RWPE2 (cell line): ENCODE measurements around the gene MAGEF1.

Source experiments
- ATAC-seq: fragments of 200-7000 bp; cut with Tn5 transposase; 3 replicates; pipeline ENCODE4 v1.9.1; 2021; ENCODE audit warnings: low read depth
- DNase-seq: peaks from one replicate; pipeline ENCODE4 v3.0.0-alpha.2; 2020; ENCODE audit warnings: low spot score
- H3K27ac ChIP-seq: fragments of 450-650 bp; 2 replicates; pipeline ENCODE4 v1.5.1; 2017; ENCODE audit warnings: mild to moderate bottlenecking; ENCODE audit not compliant: poor library complexity, severe bottlenecking
- H3K27me3 ChIP-seq: fragments of 250-450 bp; sonication (Bioruptor Pico); 2 replicates; pipeline ENCODE4 v1.5.1; 2021; ENCODE audit warnings: mild to moderate bottlenecking, moderate library complexity; ENCODE audit not compliant: insufficient read depth, poor library complexity, severe bottlenecking
- H3K36me3 ChIP-seq: fragments of 250-450 bp; sonication (Bioruptor Pico); 2 replicates; pipeline ENCODE4 v1.5.1; 2020; ENCODE audit warnings: low read depth, mild to moderate bottlenecking, moderate library complexity
- H3K4me1 ChIP-seq: fragments of 250-450 bp; sonication (Bioruptor Pico); 2 replicates; pipeline ENCODE4 v1.5.1; 2021; ENCODE audit warnings: mild to moderate bottlenecking, moderate library complexity; ENCODE audit not compliant: insufficient read depth, poor library complexity, severe bottlenecking
- H3K4me3 ChIP-seq: fragments of 250-450 bp; sonication (Bioruptor Pico); 2 replicates; pipeline ENCODE4 v1.5.1; 2021; ENCODE audit warnings: mild to moderate bottlenecking, moderate library complexity; ENCODE audit not compliant: severe bottlenecking
- H3K9me3 ChIP-seq: fragments of 250-450 bp; sonication (Bioruptor Pico); 2 replicates; pipeline ENCODE4 v1.5.1; 2021; ENCODE audit warnings: mild to moderate bottlenecking, moderate library complexity; ENCODE audit not compliant: severe bottlenecking
- CTCF ChIP-seq: fragments of 450-650 bp; IDR thresholded peaks from one replicate; pipeline ENCODE4 v1.5.1; 2017; ENCODE audit warnings: mild to moderate bottlenecking, moderate library complexity; ENCODE audit not compliant: poor library complexity, severe bottlenecking

Gene MAGEF1

GRCh38 chr3:184742676-184743135, 30.8 kb upstream of the MAGEF1 start:
- peak overlapping the region; percentile 73 for H3K27ac ChIP-seq
- no peak overlapping the region for H3K4me3 ChIP-seq
- peaks cover 36% of the 10 kb centered on the region for H3K4me1 ChIP-seq
- H3K9me3 ChIP-seq, result no peaks in the 10 kb centered on the region
- DNase-seq (peak; percentile 19), ATAC-seq (no peak)
- H3K36me3 ChIP-seq, result no peaks in the 10 kb centered on the region
- no peak for TF ChIP-seq CTCF
- H3K27me3 ChIP-seq, result no peaks in the 10 kb centered on the region

GRCh38 chr3:184741798-184742675, 30.2 kb upstream of the MAGEF1 start:
- peaks cover 43% of the 10 kb centered on the region for H3K4me1 ChIP-seq
- ATAC-seq, result no peak
- H3K27me3 ChIP-seq, result no peaks in the 10 kb centered on the region
- peak; percentile 21 for DNase-seq
- H3K4me3 ChIP-seq, result no peak overlapping the region
- H3K27ac ChIP-seq, result peak overlapping the region; percentile 73
- H3K9me3 ChIP-seq, result no peaks in the 10 kb centered on the region
- TF ChIP-seq CTCF, result no peak
- H3K36me3 ChIP-seq, result no peaks in the 10 kb centered on the region

- TF ChIP-seq CTCF, result no peak
- no peaks in the 10 kb centered on the region for H3K36me3 ChIP-seq
- peaks cover 43% of the 10 kb centered on the region for H3K4me1 ChIP-seq
- ATAC-seq (peak; percentile 68), DNase-seq (peak; percentile 82)
- H3K27ac ChIP-seq, result peak overlapping the region; percentile 73
- H3K4me3 ChIP-seq, result no peak overlapping the region
- no peaks in the 10 kb centered on the region for H3K9me3 ChIP-seq
- no peaks in the 10 kb centered on the region for H3K27me3 ChIP-seq
Measured at GRCh38 chr3:184741259-184741556, 29.3 kb upstream of the MAGEF1 start.

- H3K27ac ChIP-seq, result peak overlapping the region; percentile 73
- TF ChIP-seq CTCF, result no peak
- DNase-seq (peak; percentile 70), ATAC-seq (peak; percentile 72)
- no peaks in the 10 kb centered on the region for H3K36me3 ChIP-seq
- H3K4me3 ChIP-seq, result no peak overlapping the region
- no peaks in the 10 kb centered on the region for H3K27me3 ChIP-seq
- H3K4me1 ChIP-seq, result peaks cover 43% of the 10 kb centered on the region
- H3K9me3 ChIP-seq, result no peaks in the 10 kb centered on the region
Measured at GRCh38 chr3:184740509-184741258, 28.8 kb upstream of the MAGEF1 start.
